GM18873 (cell line): ENCODE data around the gene CHRM5.
"Not testable (repeated sequence)": the region's sequence is repeated elsewhere in the genome, so short reads cannot be mapped to it uniquely, and the experiment has no call there.

Source experiments
- ATAC-seq: cut with Tn5 transposase; IDR thresholded peaks from one replicate; pipeline ENCODE4 v1.9.1; 2021; ENCODE audit warnings: mild to moderate bottlenecking, moderate library complexity, moderate number of reproducible peaks; ENCODE audit not compliant: unreplicated experiment, low FRiP score

CHRM5 gene

DNA sequence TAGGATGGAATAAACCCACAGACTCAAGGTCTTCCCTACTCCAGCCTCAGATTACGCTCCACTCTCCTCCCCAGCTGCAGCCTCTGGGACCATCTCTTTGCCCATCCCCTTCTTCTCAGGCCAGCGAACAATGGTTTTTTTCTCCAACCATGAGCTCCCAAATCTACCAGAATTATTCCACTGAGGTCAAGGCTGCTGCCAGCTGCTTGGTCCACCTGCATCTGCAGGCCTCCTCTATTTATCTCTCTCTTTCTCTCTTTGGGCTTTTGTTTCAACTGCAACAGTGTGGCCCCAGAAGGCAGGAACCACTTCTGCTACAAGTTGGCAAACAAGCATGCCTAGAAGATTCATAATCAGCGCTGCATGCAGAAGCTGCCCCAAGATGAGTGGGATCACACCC, 19.1 kb downstream of the CHRM5 start:
- no peak for ATAC-seq

DNA sequence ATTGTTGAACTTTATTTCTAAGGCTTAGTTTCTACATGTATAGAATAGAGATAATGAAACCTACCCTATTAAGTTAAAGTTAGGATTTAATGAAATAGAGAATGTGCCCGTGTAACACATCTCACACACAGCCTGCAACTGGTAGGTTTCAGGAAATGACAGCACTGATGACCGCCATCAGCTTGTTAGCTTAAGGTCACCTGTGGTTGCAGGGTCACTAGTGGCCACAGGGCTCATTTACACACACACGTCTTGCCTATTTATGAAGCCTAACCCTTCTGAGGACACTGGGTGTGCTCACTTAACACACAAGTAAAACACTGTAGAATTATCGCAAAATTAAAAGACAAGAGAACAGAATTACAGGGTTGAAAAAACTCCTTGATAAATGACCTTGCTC, 20.1 kb downstream of the CHRM5 start:
- ATAC-seq = no peak

DNA sequence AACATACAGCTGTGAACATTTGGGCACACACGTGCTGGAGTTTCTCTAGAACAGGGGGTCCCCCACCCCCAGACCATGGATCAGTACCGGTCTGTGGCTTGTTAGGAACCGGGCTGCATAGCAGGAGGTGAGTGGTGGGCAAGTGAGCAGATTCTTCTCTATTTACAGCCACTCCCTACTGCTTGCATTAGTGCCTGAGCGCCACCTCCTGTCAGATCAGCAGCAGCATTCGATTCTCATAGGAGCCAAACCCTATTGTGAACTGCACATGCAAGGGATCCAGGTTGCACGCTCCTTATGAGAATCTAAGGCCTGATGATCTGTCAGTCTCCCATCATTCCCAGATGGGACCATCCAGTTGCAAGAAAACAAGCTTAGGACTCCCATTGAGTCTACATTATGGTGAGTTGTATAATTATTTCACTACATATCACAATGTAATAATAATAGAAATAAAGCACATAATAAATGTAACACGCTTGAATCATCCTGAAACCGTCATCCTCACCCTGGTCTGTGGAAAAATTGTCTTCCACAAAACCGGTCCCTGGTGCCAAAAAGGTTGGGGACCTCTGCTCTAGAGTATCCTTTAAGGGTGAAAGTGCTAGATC, 25.8 kb downstream of the CHRM5 start:
- ATAC-seq = no peak

DNA sequence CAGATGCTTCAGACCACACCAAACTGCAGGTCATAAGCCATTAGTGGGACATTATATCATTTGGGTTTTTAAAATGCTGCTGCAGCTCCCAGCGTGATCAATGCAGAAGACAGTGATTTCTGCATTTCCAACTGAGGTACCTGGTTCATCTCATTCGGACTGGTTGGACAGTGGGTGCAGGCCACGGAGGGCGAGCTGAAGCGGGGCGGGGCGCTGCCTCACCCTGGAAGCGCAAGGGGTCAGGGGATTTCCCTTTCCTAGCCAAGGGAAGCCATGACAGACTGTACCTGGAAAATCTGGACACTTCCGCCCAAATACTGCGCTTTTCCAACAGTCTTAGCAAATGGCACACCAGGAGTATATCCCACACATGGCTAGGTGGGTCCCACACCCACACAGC, 27.4 kb downstream of the CHRM5 start:
- not testable (repeated sequence) for ATAC-seq

DNA sequence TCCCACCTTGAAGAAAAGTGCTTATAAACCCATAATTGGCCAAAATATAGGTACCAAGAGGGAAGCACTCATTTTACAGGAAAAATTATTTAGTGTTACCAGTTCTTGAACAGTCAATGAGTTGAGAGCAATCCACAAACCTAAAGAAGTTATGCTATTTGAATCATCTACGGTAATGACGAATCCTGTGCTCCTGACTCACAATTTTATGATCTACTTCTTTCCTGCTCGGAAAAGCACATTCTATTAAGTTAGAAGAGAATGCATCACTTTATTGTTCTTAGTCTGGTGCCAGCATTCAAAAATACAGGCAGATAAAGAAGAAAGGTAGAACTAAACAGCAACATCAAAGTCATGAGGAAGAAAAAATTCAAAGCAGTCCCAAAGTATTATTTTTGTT, 33.2 kb downstream of the CHRM5 start:
- no peak for ATAC-seq

DNA sequence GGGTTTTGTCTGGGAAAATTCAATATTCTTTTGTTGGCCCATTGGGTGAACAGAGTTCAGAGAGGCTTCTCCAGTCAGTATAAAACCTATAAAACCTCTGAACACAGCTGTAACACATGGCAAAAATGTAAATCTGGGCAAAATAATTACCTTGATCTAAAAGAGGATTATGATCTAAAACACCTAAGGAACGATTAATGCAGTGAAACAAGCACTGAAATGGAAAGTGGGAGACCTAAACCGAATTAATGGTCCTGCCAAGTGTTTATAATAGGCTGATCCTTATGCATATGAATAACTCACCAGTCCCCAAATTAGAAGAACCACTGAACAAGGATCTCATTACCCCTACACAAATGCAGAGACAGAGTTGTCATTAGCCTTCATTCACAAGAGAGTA, 38.1 kb downstream of the CHRM5 start:
- ATAC-seq = no peak

DNA sequence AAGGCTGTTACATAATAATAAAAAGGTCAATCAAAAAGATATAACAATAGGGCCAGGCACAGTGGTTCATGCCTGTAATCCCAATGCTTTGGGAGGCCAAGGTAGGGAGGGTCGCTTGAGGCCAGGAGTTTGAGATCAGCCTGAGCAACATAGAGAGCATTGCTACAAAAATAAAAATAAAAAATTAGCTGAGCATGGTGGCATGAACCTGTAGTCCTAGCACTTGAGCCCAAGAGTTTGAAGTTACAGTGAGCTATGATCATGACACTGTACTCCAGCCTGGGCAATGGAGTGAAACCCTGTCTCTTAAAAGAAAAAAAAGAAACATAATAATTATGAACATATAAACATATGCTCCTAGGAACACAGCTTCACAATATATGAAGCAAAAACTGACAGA, 41.4 kb downstream of the CHRM5 start:
- ATAC-seq = no peak

DNA sequence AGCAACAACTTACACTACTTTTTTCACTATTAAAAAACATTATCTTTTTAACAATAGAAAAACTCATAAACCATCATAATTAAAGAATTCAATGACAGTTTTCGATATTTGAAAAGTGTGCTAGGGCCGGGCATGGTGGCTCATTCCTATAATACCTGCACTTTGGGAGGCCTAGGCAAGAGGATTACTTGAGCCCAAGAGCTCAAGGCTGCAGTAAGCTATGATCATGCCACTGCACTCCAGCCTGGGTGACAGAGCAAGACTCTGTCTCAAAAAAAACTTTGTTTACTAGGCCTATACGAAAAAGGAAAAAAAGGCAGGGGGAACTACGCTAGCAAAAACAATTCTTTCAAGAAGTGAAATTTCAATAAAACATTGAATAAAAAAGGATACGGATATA, 42.6 kb downstream of the CHRM5 start:
- no peak for ATAC-seq

DNA sequence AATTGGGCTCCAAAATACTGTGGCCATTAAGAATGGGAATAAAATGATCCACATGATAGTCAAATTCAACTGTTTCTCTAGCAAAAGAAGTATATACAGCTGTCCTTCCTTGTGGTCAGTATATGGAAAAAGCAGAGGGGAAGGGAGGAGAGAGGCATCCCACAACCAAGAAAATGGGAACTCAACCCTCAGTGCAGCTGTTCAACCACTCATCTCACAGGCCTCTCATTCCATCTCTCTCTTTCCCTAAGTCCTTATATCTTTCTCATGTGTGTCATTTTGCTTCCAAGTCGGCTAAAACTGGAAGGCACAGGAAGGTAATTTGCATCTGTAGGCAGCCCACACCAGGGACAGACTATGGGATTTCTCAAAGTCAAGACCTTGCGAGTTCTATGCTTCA, 43.2 kb downstream of the CHRM5 start:
- no peak for ATAC-seq

DNA sequence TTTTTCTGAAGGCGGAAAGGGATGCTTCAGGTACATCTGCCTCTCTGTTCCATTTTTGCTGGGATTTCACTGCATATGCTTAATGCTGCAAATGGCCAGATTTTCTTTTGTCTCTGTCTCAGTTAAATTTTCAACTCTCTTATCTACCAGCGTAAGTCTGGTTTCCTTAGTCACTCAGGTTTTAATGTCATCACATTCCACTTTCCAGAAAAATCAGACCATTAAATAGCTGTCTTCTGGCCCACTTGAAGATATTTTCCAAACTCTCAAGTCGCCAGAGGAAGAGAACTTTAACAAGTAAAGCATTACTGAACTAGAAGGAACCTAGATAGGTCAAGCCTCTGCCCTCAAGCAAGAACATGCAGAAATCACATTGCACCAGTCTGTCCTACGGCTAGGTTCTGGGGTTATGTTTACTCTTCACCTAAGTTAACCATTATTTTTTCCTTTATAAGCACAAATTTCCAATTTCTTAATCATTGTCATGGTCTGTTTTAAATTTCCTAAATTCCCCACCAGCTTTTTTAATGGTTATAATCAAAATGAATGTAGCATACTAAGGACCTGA, 44.2 kb downstream of the CHRM5 start:
- ATAC-seq = no peak

DNA sequence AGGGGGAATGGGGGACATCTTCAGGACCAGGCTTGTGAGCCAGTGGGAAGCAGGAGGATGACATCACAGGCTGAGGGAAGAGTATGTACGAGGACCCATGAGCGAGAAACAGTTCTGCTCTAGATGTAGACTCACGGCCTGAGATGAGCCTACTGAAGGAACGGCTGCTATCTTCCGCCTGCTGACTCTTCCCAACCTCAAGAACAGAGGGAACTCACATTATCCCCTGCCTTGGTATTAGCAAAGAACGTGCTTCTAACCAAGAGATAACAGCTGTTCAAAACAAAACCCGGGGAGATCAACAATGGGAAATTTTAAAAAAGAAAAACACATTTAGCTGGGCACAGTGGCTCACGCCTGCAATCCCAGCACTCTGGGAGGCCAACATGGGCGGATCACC, 45.4 kb downstream of the CHRM5 start:
- no peak for ATAC-seq

DNA sequence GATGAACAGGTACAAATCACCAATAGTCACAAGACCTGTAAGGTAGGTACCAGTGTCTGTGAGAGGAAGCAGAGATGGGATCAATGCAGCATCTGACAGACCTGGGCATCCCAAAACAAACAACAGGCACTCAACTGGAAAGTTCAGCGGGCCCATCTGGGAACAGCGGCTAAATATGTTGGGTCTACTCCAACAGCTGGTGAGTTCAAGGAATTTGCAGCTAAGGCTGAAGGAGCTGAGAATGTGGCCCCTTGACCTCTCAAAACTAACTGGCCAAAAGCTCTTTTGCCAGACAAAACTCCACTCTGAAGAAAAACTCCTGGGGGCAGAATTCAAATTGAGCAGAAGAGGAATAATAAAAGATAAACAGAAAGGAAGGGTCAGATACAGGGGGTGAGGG, 46.3 kb downstream of the CHRM5 start:
- ATAC-seq = no peak

DNA sequence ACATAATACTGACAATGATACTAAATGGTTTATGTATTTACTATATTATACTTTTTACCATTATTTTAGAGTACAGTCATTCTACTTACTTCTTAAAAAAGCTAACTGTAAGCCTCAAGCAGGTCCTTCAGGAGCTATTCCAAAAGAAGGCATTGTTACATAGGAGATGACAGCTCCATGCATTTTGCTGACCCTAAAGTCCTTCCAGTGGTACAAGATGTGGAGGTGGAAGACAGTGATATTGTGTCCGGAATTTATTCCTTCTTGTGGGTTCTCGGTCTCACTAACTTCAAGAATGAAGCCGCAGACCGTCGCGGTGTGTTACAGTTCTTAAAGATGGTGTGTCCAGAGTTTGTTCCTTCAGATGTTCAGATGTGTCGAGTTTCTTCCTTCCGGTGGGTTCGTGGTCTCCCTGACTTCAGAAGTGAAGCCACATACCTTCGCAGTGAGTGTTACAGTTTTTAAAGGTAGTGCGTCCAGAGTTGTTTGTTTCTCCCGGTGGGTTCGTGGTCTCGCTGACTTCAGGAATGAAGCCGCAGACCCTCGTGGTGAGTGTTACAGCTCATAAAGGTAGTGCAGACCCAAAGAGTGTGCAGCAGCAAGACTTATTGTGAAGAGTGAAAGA, 49.8 kb downstream of the CHRM5 start:
- no peak for ATAC-seq

DNA sequence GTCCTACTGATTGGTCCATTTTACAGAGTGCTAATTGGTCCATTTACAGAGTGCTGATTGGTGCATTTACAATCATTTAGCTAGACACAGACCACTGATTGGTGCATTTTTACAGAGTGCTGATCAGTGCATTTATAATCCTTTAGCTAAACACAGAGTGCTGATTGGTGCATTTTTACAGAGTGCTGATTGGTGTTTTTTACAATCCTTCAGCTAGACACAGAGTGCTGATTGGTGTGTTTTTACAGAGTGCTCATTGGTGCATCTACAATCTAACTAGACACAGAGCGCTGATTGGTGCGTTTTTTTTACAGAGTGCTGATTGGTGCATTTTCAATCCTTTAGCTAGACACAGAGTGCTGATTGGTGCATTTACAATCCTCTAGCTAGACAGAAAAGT, 50.4 kb downstream of the CHRM5 start:
- not testable (repeated sequence) for ATAC-seq

DNA sequence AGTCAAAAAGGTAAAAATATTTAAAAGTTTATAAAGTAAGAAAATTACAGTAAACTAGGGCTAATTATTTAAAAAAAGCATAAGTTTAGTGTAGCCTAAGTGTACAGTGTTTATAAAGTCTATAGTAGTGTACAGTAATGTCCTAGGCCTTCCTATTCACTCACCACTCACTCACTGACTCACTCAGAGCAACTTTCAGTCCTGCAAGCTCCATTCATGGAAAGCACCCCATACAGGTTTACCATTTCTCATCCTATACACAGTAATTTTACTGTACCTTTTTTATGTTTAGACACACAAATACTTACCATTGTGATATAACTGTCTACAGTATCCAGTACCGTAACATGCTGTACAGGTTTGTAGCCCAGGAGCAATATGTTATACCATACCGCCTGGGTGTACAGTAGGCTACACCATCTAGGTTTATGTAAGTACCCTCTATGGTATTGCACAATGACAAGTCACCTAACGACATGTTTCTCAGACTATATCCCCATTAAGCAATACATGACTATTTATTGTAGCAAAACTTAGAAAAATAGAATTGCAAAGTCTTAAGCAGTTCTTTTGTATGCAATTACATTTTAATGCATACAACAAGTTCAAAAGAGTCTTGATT, 51.2 kb downstream of the CHRM5 start:
- ATAC-seq = no peak

DNA sequence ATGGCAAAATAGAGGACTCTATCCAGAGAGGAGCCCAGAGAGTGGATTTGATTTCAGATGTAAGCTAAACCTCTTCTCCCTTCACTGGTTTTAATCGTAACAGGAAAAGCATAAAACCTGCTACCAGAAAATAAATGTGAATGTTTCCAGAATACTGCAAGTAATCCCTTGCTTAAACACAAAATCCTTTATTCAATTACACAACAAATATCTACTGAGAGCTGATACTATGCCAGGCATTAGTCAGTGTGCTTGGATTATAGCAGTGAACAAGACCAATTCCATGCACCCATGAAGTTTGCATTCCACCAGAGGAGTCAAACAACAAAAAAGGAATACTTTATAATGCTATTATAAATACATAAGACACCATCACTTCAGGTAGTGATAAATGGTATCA, 55.6 kb downstream of the CHRM5 start:
- no peak for ATAC-seq

DNA sequence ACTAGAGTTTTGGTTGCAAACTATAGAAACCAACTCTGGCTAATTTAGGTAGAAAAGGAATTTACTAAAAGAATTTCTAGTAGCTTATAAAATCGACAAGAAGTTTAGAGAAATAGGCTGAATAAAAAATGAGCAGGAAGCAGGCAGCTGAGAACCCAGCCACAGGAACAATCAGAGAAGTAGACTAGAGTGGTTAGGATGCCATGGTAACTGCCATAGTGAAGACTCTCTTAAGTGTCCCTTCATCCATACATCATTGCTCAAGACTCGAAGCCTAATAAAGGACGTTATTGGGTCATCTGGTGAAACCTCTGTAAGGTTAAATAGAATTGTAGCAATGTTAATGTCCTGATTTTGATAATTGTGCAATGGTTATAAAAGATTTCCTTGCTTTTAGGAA, 57.0 kb downstream of the CHRM5 start:
- no peak for ATAC-seq

DNA sequence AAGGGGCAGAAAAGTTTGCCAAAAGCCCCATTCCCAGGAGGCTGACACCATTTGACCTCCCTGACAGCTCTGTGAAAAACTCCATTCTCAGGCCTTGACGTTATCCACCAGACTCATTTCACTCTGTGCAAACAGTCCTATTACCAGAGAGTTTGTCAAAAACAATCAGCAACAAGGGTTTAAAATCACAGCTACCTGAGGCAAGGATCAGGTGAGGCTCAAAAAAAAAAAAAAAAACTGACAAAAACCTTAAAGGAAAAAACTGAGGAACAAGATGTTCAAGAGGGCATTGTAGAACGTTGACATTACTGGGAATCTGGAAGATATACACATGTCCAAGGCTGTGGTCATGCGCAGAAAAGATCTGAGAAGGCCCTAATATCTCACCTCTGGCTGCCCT, 59.3 kb downstream of the CHRM5 start:
- no peak for ATAC-seq

DNA sequence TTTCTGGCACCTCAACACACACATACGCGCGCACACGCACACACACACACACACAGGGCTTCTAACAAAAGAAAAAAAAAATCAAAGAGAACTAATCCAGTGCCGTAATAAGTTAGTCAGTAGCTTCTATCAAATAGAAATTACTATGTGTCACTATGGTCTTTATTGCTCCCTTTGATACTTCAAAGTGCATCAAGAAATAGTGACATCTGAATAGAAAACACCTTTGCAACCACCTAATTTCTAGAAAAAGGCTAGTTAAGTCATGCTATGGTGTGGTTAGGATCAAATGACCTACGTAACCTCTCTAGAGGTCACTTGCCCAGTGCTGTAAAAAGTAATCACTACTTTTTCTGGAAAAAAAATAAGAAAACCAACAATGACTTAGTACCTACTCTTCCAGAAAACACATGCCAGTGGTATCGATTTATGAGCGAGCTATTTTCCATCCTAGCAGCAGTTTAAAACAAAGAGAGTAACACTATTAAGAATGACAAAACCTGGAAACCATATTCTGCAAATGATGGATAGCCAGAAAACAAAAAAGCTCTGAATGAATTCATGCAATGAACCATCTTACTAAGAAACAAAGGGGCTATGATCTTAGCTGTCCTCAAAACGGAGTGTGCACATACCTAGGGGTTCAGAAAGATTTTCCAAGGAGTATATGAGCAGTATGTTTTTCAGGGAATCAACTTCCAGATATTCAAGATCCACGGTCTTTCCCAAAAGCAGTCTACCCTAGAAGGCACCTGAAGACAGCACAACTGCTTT, 63.9 kb downstream of the CHRM5 start:
- ATAC-seq = no peak

DNA sequence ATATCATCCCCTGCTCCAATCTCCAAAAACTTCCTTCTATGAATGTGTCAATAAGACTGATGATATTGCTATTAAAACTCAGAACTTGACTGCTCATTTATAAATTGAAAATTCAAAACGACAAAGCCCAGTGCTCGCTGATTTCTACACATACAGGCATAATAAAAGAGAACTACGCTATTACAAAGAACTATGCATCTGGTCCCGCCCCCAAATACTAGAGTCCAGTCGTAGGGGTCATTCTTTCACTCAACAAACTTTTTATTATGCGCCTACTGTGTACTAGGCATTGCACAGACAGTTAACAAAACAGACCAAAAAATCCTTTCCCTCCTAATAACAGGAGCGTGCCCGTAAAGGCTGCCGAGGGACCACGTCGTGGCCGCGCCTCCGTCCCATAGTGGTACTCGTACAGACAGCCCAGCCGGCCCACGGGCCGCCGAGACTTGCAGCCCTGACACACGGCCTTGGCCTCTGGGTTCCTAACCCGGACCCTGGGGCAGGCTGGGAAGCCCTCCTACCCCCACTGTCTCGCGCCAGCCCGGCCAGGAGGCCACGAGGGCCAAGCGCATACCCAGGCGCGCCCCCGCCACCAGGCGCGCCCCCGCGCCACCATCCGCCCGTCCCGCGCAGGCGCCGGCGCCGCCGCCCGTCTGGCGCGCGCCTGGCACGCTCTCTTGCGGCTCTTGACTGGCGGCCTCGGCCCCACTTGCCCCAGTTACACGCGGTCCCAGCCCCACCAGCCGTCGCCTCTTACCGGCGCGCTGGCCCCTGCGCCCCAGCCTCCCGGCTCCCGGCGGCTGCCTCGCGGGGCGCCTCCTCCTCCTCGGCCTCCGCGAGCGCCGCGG, 70.0 kb downstream of the CHRM5 start:
- ATAC-seq = peak; percentile 53
